Trophoblast cell (in vitro differentiated cells and primary cell): Measurements from ENCODE around the gene KIR2DL3.
"Not testable (repeated sequence)": the region's sequence is repeated elsewhere in the genome, so short reads cannot be mapped to it uniquely, and the experiment has no call there.

Experiments used
- DNase-seq, 2 donors: peaks; one replicate each; pipeline ENCODE4 v3.0.0-alpha.2; 2016
- H2AFZ ChIP-seq: 2 replicates; pipeline ENCODE4 v1.6.1; 2013; ENCODE audit warnings: low read length, moderate library complexity, mild to moderate bottlenecking; ENCODE audit not compliant: insufficient read depth, poor library complexity
- H2AK5ac ChIP-seq: 2 replicates; pipeline ENCODE4 v1.6.1; 2013; ENCODE audit warnings: mild to moderate bottlenecking, low read length
- H2BK120ac ChIP-seq: 2 replicates; pipeline ENCODE4 v1.6.1; 2013; ENCODE audit warnings: low read length, mild to moderate bottlenecking, moderate library complexity; ENCODE audit not compliant: insufficient read depth, poor library complexity
- H2BK12ac ChIP-seq: 2 replicates; pipeline ENCODE4 v1.6.1; 2013; ENCODE audit warnings: mild to moderate bottlenecking, low read length, moderate library complexity
- H2BK5ac ChIP-seq: 2 replicates; pipeline ENCODE4 v1.6.1; 2013; ENCODE audit warnings: low read length, low read depth, moderate library complexity, mild to moderate bottlenecking; ENCODE audit not compliant: poor library complexity
- H3K14ac ChIP-seq: 2 replicates; pipeline ENCODE4 v1.6.1; 2013; ENCODE audit warnings: mild to moderate bottlenecking, low read length
- H3K18ac ChIP-seq: 2 replicates; pipeline ENCODE4 v1.6.1; 2013; ENCODE audit warnings: mild to moderate bottlenecking, low read length
- H3K23ac ChIP-seq: 2 replicates; pipeline ENCODE4 v1.6.1; 2013; ENCODE audit warnings: low read length
- H3K27ac ChIP-seq: 2 replicates; pipeline ENCODE4 v1.5.1; 2013; ENCODE audit warnings: low read depth, mild to moderate bottlenecking, inconsistent platforms, low read length, moderate library complexity
- H3K27me3 ChIP-seq: 2 replicates; pipeline ENCODE4 v1.6.1; 2013; ENCODE audit warnings: inconsistent platforms, mild to moderate bottlenecking, low read length, moderate library complexity; ENCODE audit not compliant: insufficient read depth
- H3K36me3 ChIP-seq, 2 experiments: 1 replicate in 1 of 2; 2 replicates in 1 of 2; pipeline ENCODE4 v1.6.1; 2013; ENCODE audit warnings: low read length in 2 of 2, mild to moderate bottlenecking in 2 of 2, moderate library complexity in 1 of 2; ENCODE audit not compliant: insufficient read depth in 2 of 2, control insufficient read depth in 1 of 2
- H3K4ac ChIP-seq: 2 replicates; pipeline ENCODE4 v1.6.1; 2013; ENCODE audit warnings: low read depth, mild to moderate bottlenecking, low read length, moderate library complexity
- H3K4me1 ChIP-seq, 2 experiments: 1 replicate in 1 of 2; 2 replicates in 1 of 2; pipeline ENCODE4 v1.6.1; 2013; ENCODE audit warnings: low read length in 2 of 2, mild to moderate bottlenecking in 2 of 2, moderate library complexity in 1 of 2; ENCODE audit not compliant: insufficient read depth in 2 of 2, control insufficient read depth in 1 of 2
- H3K4me2 ChIP-seq: 2 replicates; pipeline ENCODE4 v1.6.1; 2013; ENCODE audit warnings: inconsistent platforms, mild to moderate bottlenecking, low read length, moderate library complexity
- H3K4me3 ChIP-seq: 2 replicates; pipeline ENCODE4 v1.5.1; 2013; ENCODE audit warnings: mild to moderate bottlenecking, low read depth, low read length, inconsistent platforms
- H3K79me1 ChIP-seq: one replicate; pipeline ENCODE4 v1.6.1; 2013; ENCODE audit warnings: low read length
- H3K79me2 ChIP-seq: 2 replicates; pipeline ENCODE4 v1.6.1; 2013; ENCODE audit warnings: low read length, mild to moderate bottlenecking; ENCODE audit not compliant: control insufficient read depth, insufficient read depth, poor library complexity
- H3K9ac ChIP-seq: 2 replicates; pipeline ENCODE4 v1.6.1; 2013; ENCODE audit warnings: mild to moderate bottlenecking, low read length
- H3K9me3 ChIP-seq: 2 replicates; pipeline ENCODE4 v1.6.1; 2013; ENCODE audit warnings: low read depth, mild to moderate bottlenecking, control low read depth, inconsistent platforms, low read length; ENCODE audit not compliant: insufficient read depth
- H4K12ac ChIP-seq: 2 replicates; pipeline ENCODE4 v1.6.1; 2013; ENCODE audit warnings: low read depth, mild to moderate bottlenecking, low read length, moderate library complexity
- H4K8ac ChIP-seq: 2 replicates; pipeline ENCODE4 v1.6.1; 2013; ENCODE audit warnings: low read depth, mild to moderate bottlenecking, low read length, moderate library complexity
- H4K91ac ChIP-seq: one replicate; pipeline ENCODE4 v1.6.1; 2013; ENCODE audit warnings: low read depth, mild to moderate bottlenecking, low read length, moderate library complexity
- WGBS: extraction: QIAGEN DNeasy Blood & Tissue Kit; methylation state at CpG from one replicate; pipeline ENCODE4 v1.1.7; 2013; ENCODE audit warnings: missing lambda C conversion rate; ENCODE audit not compliant: insufficient read length, insufficient coverage; ENCODE audit errors: extremely low coverage; 5-methylcytosine and 5-hydroxymethylcytosine counted together

KIR2DL3 gene

DNA sequence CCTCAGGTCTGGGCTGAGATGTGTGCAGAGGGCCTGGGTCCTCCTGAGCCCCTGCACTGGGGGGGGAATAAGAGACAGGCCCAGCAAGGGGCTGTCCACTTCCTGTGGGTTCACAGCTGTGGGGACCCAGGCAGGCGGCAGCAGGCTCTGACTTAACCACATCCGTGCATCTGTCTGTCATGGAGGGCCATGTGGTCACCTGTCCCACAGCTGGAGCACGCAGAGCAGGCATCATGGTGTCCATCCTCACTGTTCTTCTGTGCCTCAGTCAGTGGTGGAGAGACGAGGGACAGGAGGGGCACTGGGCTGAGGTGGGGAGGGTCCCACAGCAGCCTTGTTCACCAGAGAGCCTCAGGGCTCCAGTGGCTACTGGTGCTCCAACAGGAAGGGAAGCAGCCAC lies 30.4 kb upstream of the KIR2DL3 start:
- Histone ChIP-seq H2AFZ (no peak overlapping the region), H3K36me3 (no peaks in the 10 kb centered on the region), H2BK12ac (no peak overlapping the region), H2AK5ac (no peak overlapping the region), H3K27ac (no peak overlapping the region), H4K8ac (no peak overlapping the region), H3K23ac (no peak overlapping the region), H3K79me1 (no peaks in the 10 kb centered on the region), H3K4ac (no peak overlapping the region), H3K9me3 (peaks cover 57% of the 10 kb centered on the region), H4K12ac (no peak overlapping the region), H4K91ac (no peak overlapping the region), H3K79me2 (no peaks in the 10 kb centered on the region), H3K4me2 (no peak overlapping the region), H3K18ac (no peak overlapping the region), H2BK120ac (no peak overlapping the region), H3K14ac (no peak overlapping the region), H2BK5ac (no peak overlapping the region), H3K27me3 (no peaks in the 10 kb centered on the region), H3K4me3 (no peak overlapping the region), H3K4me1 (no peaks in the 10 kb centered on the region), H3K9ac (no peak overlapping the region)
- DNase-seq, result no peak
- WGBS, result no CpG with 5 or more reads among the region's 4 CpGs

DNA sequence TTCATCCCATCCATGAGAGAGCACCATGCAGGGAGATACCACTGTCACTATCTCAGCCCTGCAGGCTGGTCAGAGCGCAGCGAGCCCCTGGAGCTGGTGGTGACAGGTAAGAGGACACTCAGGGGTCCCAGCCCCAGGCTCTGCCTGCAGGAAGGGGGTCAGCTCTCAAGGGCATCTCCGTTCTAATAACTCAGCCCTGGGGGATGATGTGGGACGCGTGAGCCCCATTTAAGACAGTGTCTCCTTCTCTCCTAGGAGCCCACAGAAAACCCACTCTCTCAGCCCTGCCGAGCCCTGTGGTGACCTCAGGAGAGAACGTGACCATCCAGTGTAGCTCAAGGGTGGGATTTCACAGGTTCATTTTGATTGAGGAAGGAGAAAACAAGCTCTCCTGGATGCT lies 29.5 kb upstream of the KIR2DL3 start:
- Histone ChIP-seq H3K9ac (no peak overlapping the region), H3K23ac (no peak overlapping the region), H3K9me3 (peaks cover 54% of the 10 kb centered on the region), H3K79me2 (no peaks in the 10 kb centered on the region), H3K27ac (no peak overlapping the region), H3K4ac (no peak overlapping the region), H3K4me3 (no peak overlapping the region), H3K79me1 (no peaks in the 10 kb centered on the region), H2AK5ac (no peak overlapping the region), H4K12ac (no peak overlapping the region), H3K27me3 (no peaks in the 10 kb centered on the region), H3K4me1 (no peaks in the 10 kb centered on the region), H2BK12ac (no peak overlapping the region), H3K18ac (no peak overlapping the region), H4K8ac (no peak overlapping the region), H2BK120ac (no peak overlapping the region), H3K4me2 (no peak overlapping the region), H3K14ac (no peak overlapping the region), H2AFZ (no peak overlapping the region), H2BK5ac (no peak overlapping the region), H4K91ac (no peak overlapping the region), H3K36me3 (no peaks in the 10 kb centered on the region)
- DNase-seq, result no peak
- WGBS, result no CpG with 5 or more reads among the region's 7 CpGs

DNA sequence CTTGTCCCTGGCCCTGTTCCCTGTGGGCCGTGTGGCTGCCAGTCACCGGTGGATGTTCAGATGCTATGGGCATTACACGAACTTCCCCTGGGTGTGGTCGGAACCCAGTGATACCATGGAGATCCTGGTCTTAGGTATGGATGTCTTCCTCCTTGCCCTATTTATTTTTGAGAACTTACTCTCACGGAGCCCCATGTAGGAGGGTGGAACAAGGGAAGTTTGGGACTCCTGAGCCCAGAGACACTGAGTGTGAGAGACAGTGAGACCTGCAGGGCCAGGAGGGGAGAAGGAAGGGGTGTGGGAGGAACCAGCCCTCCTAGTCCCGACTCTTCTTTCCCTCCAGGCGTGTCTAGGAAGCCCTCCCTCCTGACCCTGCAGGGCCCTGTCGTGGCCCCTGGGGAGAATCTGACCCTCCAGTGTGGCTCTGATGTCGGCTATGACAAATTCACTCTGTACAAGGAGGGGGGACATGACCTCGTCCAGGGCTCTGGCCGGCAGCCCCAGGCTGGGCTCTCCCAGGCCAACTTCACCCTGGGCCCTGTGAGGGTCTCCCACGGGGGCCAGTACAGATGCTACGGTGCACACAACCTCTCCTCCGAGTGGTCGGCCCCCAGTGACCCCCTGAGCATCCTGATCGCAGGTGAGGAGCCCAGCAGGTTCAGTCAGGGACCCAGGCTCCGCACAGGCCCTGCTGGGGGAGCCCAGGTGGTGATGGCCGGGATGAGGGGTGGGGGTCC lies 28.9 kb upstream of the KIR2DL3 start:
- no peak overlapping the region for H2BK12ac ChIP-seq
- H3K79me1 ChIP-seq, result no peaks in the 10 kb centered on the region
- WGBS, result no CpG with 5 or more reads among the region's 18 CpGs
- no peak overlapping the region for H3K14ac ChIP-seq
- H2AK5ac ChIP-seq, result no peak overlapping the region
- no peak overlapping the region for H3K27ac ChIP-seq
- H4K8ac ChIP-seq, result no peak overlapping the region
- H3K4me1 ChIP-seq, result no peaks in the 10 kb centered on the region
- no peak overlapping the region for H3K4me3 ChIP-seq
- no peak overlapping the region for H3K4me2 ChIP-seq
- H3K23ac ChIP-seq, result no peak overlapping the region
- no peaks in the 10 kb centered on the region for H3K36me3 ChIP-seq
- H3K4ac ChIP-seq, result no peak overlapping the region
- no peak overlapping the region for H2AFZ ChIP-seq
- no peak overlapping the region for H3K9ac ChIP-seq
- H3K18ac ChIP-seq, result no peak overlapping the region
- no peak overlapping the region for H4K12ac ChIP-seq
- DNase-seq, result no peak
- no peak overlapping the region for H4K91ac ChIP-seq
- H2BK5ac ChIP-seq, result no peak overlapping the region
- no peak overlapping the region for H2BK120ac ChIP-seq
- H3K9me3 ChIP-seq, result peaks cover 49% of the 10 kb centered on the region
- no peaks in the 10 kb centered on the region for H3K27me3 ChIP-seq
- H3K79me2 ChIP-seq, result no peaks in the 10 kb centered on the region

- H3K4ac ChIP-seq, H3K23ac ChIP-seq, H4K8ac ChIP-seq, H3K4me2 ChIP-seq, H3K79me2 ChIP-seq, H3K4me3 ChIP-seq, H3K14ac ChIP-seq, H3K27ac ChIP-seq, H2BK5ac ChIP-seq, H2AK5ac ChIP-seq, DNase-seq, H4K91ac ChIP-seq, H2BK12ac ChIP-seq, H3K79me1 ChIP-seq, H3K18ac ChIP-seq, H4K12ac ChIP-seq, H2AFZ ChIP-seq, H3K27me3 ChIP-seq, H3K9ac ChIP-seq, H3K4me1 ChIP-seq, H3K36me3 ChIP-seq, H2BK120ac ChIP-seq: not testable (repeated sequence)
- no CpG with 5 or more reads among the region's 13 CpGs for WGBS
- H3K9me3 ChIP-seq, result peaks cover 44% of the 10 kb centered on the region
These were observed 28.4 kb upstream of the KIR2DL3 start for GRCh38 chr19:54709956-54710355.
